MCF 10A (cell line): ENCODE results near the gene SLC9C1. TPM values are rescaled to one million over a fixed set of nuclear protein-coding genes. Genes with fewer than 3 reads are reported as not detected.

Source experiments
- BruUV-seq: library from RNA; stranded (reverse); fragments of 400-500 nt; replicated peaks from 2 replicates; lab custom pipeline; 2021; lab: Mats Ljungman, UMichigan
- CTCF ChIA-PET: fragments of 300-600 bp; sonication (Branson Sonifier 250); formaldehyde crosslinking; extraction: SDS; loops from one replicate; lab custom pipeline; 2021; ENCODE audit warnings: antibody characterized with exemption, inconsistent platforms; lab: Yijun Ruan, JAX
- POLR2A ChIA-PET: fragments of 300-600, 350-650 bp; sonication (Branson Sonifier 250); formaldehyde crosslinking; extraction: SDS; loops from one replicate; lab custom pipeline; 2020; ENCODE audit warnings: antibody characterized with exemption, inconsistent platforms; lab: Yijun Ruan, JAX
- DNase-seq: peaks from one replicate; pipeline ENCODE4 v3.0.0-alpha.2; 2018; ENCODE audit not compliant: unreplicated experiment
- H3K27ac Mint-ChIP-seq: one replicate; pipeline ENCODE4 v1.8.0; 2022; ENCODE audit warnings: mild to moderate bottlenecking, low read depth, mixed read lengths; ENCODE audit not compliant: unreplicated experiment
- H3K27me3 Mint-ChIP-seq: one replicate; pipeline ENCODE4 v1.8.0; 2022; ENCODE audit warnings: mixed read lengths; ENCODE audit not compliant: insufficient read depth, unreplicated experiment
- H3K36me3 Mint-ChIP-seq: one replicate; pipeline ENCODE4 v1.8.0; 2022; ENCODE audit warnings: mild to moderate bottlenecking, moderate library complexity, mixed read lengths; ENCODE audit not compliant: insufficient read depth, unreplicated experiment
- H3K4me1 Mint-ChIP-seq: one replicate; pipeline ENCODE4 v1.8.0; 2022; ENCODE audit warnings: mixed read lengths; ENCODE audit not compliant: insufficient read depth, unreplicated experiment
- H3K4me3 Mint-ChIP-seq: one replicate; pipeline ENCODE4 v1.8.0; 2022; ENCODE audit warnings: mild to moderate bottlenecking, moderate library complexity, mixed read lengths; ENCODE audit not compliant: unreplicated experiment
- H3K9me3 Mint-ChIP-seq: one replicate; pipeline ENCODE4 v1.8.0; 2022; ENCODE audit warnings: mixed read lengths; ENCODE audit not compliant: unreplicated experiment
- CTCF ChIP-seq: fragments of 200-600 bp; IDR thresholded peaks from one replicate; pipeline ENCODE4 v1.8.0; 2022; ENCODE audit warnings: antibody characterized with exemption, mild to moderate bottlenecking; ENCODE audit not compliant: unreplicated experiment
- intact Hi-C: fragments of 100-400 bp; cut with micrococcal nuclease; formaldehyde crosslinking; loops from 2 replicates; pipeline ENCODE4 v1.14.1; 2022
- total RNA-seq: library from RNA; stranded (reverse); gene quantifications from 2 replicates; pipeline ENCODE4 v1.2.3, GENCODE V29; 2022

Gene SLC9C1
- total RNA-seq, 1 experiment from 2014 or later = not detected

GRCh38 chr3:112308151-112308911 lies 14.3 kb upstream of the SLC9C1 start:
- peak overlapping the region; percentile 97 for H3K27ac Mint-ChIP-seq
- H3K36me3 Mint-ChIP-seq = no peaks in the 10 kb centered on the region
- H3K4me1 Mint-ChIP-seq = peaks cover 7% of the 10 kb centered on the region
- CTCF ChIA-PET = interaction anchor here (0.6 to 3.6 kb wide), 6 partner anchors 10 to 210 kb away, joined by 3 to 24 read pairs (median 6); partner anchors contain the start of gene SLC9C1
- H3K27me3 Mint-ChIP-seq = no peaks in the 10 kb centered on the region
- intact Hi-C loops = no loop called here
- TF ChIP-seq CTCF = no peak
- TSS peak; percentile 65 for BruUV-seq
- POLR2A ChIA-PET = interaction anchor here (0.9 to 4.5 kb wide), 12 partner anchors 8 to 448 kb away, joined by 3 to 40 read pairs (median 4); partner anchors contain the start of genes ATG3, SLC35A5 and SLC9C1
- H3K4me3 Mint-ChIP-seq = peak overlapping the region; percentile 16
- peak; percentile 82 for DNase-seq
- no peaks in the 10 kb centered on the region for H3K9me3 Mint-ChIP-seq

- H3K4me3 Mint-ChIP-seq = no peak overlapping the region
- TSS peak; percentile 80 for BruUV-seq
- intact Hi-C loops = no loop called here
- no peaks in the 10 kb centered on the region for H3K9me3 Mint-ChIP-seq
- CTCF ChIA-PET = interaction anchor here (0.6 to 3.6 kb wide), 6 partner anchors 9 to 247 kb away, joined by 3 to 24 read pairs (median 3); partner anchors contain the start of gene SLC9C1
- POLR2A ChIA-PET = interaction anchor here (0.9 to 4.5 kb wide), 10 partner anchors 9 to 447 kb away, joined by 3 to 40 read pairs (median 4); partner anchors contain the start of genes ATG3, SLC35A5 and SLC9C1
- no peak for DNase-seq
- no peaks in the 10 kb centered on the region for H3K36me3 Mint-ChIP-seq
- no peak for TF ChIP-seq CTCF
- peak overlapping the region; percentile 97 for H3K27ac Mint-ChIP-seq
- H3K4me1 Mint-ChIP-seq = peaks cover 7% of the 10 kb centered on the region
- no peaks in the 10 kb centered on the region for H3K27me3 Mint-ChIP-seq
Observed at GRCh38 chr3:112307557-112307956, 13.5 kb upstream of the SLC9C1 start.

GRCh38 chr3:112306825-112307224 lies 12.8 kb upstream of the SLC9C1 start:
- no TSS peak for BruUV-seq
- H3K9me3 Mint-ChIP-seq = no peaks in the 10 kb centered on the region
- CTCF ChIA-PET = interaction anchor here (0.7 to 5.8 kb wide), 2 partner anchors 13 to 28 kb away, joined by 3 to 48 read pairs; partner anchors contain the start of gene SLC9C1
- POLR2A ChIA-PET = interaction anchor here (3.4 to 4.5 kb wide), 2 partner anchors 13 to 14 kb away, joined by 23 to 40 read pairs; partner anchors contain the start of gene SLC9C1
- TF ChIP-seq CTCF = no peak
- no peaks in the 10 kb centered on the region for H3K36me3 Mint-ChIP-seq
- no peaks in the 10 kb centered on the region for H3K27me3 Mint-ChIP-seq
- no peak overlapping the region for H3K4me3 Mint-ChIP-seq
- peaks cover 7% of the 10 kb centered on the region for H3K4me1 Mint-ChIP-seq
- intact Hi-C loops = no loop called here
- peak overlapping the region; percentile 97 for H3K27ac Mint-ChIP-seq
- no peak for DNase-seq

GRCh38 chr3:112304611-112305010 lies 10.6 kb upstream of the SLC9C1 start:
- no peak for DNase-seq
- no peaks in the 10 kb centered on the region for H3K36me3 Mint-ChIP-seq
- no peaks in the 10 kb centered on the region for H3K9me3 Mint-ChIP-seq
- H3K4me3 Mint-ChIP-seq = no peak overlapping the region
- TF ChIP-seq CTCF = no peak
- POLR2A ChIA-PET = interaction anchor here (1.2 to 1.4 kb wide), 2 partner anchors 11 to 16 kb away, joined by 3 to 4 read pairs; no protein-coding TSS in a partner anchor
- H3K27me3 Mint-ChIP-seq = no peaks in the 10 kb centered on the region
- CTCF ChIA-PET = interaction anchor here (0.6 to 5.8 kb wide), 4 partner anchors 11 to 240 kb away, joined by 3 to 48 read pairs (median 6); partner anchors contain the start of gene SLC9C1
- intact Hi-C loops = no loop called here
- BruUV-seq = no TSS peak
- H3K27ac Mint-ChIP-seq = no peak overlapping the region
- peaks cover 7% of the 10 kb centered on the region for H3K4me1 Mint-ChIP-seq
